Measurements from ENCODE around the gene ALK. TPM values are rescaled to one million over a fixed set of nuclear protein-coding genes. Genes with fewer than 3 reads are reported as not detected.

Gene ALK
- total and polyA plus RNA-seq, 2 donors, result 0.19 to 0.21 TPM

DNA sequence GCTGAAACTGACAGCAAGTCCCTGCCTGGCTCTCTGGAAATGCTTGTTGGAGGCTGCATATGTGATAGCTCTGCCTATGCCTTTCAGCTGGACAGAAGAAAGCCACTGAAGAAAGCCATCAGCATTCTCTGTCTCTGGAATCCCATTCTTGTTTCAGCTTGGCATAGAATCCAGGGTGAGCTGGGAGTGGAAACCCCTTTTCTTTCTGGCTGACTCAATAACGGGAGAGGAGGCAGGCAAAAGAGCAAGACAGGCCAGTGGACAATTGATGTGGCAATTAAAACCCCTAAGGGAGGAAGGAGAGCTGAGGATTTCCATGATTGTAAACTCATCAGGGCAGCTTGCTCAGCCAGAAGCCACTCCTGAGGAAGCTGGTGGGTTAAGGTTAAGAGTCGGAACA is 598.1 kb downstream of the ALK start:
- Histone ChIP-seq H3K36me3 (ENCODE audit: control insufficient read depth in 2 of 2, insufficient read depth in 2 of 2, low read length in 1 of 2) (no peaks in the 10 kb centered on the region), H3K4me3 (ENCODE audit: low read length in 2 of 2) (no peak overlapping the region), H3K4me1 (ENCODE audit: control insufficient read depth in 2 of 2, insufficient read depth in 2 of 2, low read length in 2 of 2) (no peaks in the 10 kb centered on the region), H3K9me3 (ENCODE audit: control insufficient read depth in 2 of 2, insufficient read depth in 1 of 2, low read length in 1 of 2) (no peaks in the 10 kb centered on the region), H3K27me3 (ENCODE audit: control insufficient read depth in 2 of 2, insufficient read depth in 1 of 2, low read length in 1 of 2) (peaks cover 0 to 16% of the 10 kb centered on the region in 2 donors), H3K27ac (ENCODE audit: low read depth in 1 of 2, low read length in 1 of 2) (no peak overlapping the region)
- 96% methylated on average over 2 of the region's 2 CpGs for WGBS
- no peak for DNase-seq (ENCODE audit: low read depth in 6 of 9, low spot score in 9 of 9)

DNA sequence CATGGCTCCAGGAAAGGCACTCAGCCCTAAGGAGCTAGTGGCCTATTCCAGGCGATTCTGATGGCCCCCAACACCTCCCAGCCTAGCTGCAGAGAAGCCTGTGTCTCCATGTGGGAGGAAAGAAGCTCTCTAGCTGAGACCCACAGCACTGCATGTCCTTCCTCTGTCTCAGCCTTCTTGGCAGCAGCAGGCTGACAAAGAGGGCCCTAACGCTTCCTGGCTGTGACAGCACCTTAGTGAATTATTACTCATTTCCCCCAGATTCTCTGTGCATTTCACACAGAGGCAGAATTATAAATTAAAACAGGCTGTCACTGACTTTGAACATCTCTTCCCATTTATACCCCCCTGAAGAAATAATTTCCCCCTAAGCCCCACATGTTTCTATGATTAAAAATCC is 599.4 kb downstream of the ALK start:
- H3K4me1 ChIP-seq (ENCODE audit: control insufficient read depth in 2 of 2, insufficient read depth in 2 of 2, low read length in 2 of 2), result no peaks in the 10 kb centered on the region
- no peak for DNase-seq (ENCODE audit: low read depth in 6 of 9, low spot score in 9 of 9)
- no peak overlapping the region for H3K4me3 ChIP-seq (ENCODE audit: low read length in 2 of 2)
- H3K36me3 ChIP-seq (ENCODE audit: control insufficient read depth in 2 of 2, insufficient read depth in 2 of 2, low read length in 1 of 2), result no peaks in the 10 kb centered on the region
- 30% methylated on average over 2 of the region's 2 CpGs for WGBS
- H3K9me3 ChIP-seq (ENCODE audit: control insufficient read depth in 2 of 2, insufficient read depth in 1 of 2, low read length in 1 of 2), result no peaks in the 10 kb centered on the region
- peaks cover 1 to 26% of the 10 kb centered on the region in 2 donors for H3K27me3 ChIP-seq (ENCODE audit: control insufficient read depth in 2 of 2, insufficient read depth in 1 of 2, low read length in 1 of 2)
- no peak overlapping the region for H3K27ac ChIP-seq (ENCODE audit: low read depth in 1 of 2, low read length in 1 of 2)

DNA sequence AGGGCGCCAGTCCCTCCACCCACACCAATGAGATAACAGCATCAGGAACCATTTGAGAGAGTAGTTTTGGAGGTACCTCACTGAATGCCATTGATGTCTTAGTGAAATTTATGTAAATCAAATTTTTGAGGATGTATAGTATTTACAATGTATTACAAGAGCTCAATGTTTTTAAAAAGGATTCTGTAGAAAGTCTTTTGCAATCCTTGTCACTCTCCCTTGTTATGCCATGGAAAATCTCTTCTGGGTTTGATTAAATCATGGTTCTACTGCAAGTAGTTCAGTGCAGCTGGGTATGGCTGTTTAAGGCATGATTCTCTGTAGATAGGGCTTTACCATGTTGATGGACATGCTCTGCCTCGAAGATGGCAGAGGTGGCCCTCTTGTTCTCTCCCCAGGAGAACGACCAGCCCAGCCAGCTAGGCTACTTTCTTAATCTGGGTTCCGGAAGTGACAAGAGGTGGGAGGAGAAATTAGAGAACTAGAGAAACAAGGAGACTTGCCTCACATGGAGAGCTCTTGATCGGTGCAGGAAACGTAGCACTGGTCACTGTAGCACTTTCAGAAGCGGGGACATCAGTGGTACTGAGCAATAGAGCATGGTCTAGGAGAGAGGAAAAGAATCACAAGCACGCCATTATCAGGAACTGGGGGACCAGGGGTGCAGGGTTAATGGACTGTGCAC is 603.4 kb downstream of the ALK start:
- Histone ChIP-seq H3K4me3 (ENCODE audit: low read length in 2 of 2) (no peak overlapping the region), H3K27ac (ENCODE audit: low read depth in 1 of 2, low read length in 1 of 2) (no peak overlapping the region), H3K9me3 (ENCODE audit: control insufficient read depth in 2 of 2, insufficient read depth in 1 of 2, low read length in 1 of 2) (no peaks in the 10 kb centered on the region), H3K27me3 (ENCODE audit: control insufficient read depth in 2 of 2, insufficient read depth in 1 of 2, low read length in 1 of 2) (peaks cover 12 to 38% of the 10 kb centered on the region in 2 donors), H3K4me1 (ENCODE audit: control insufficient read depth in 2 of 2, insufficient read depth in 2 of 2, low read length in 2 of 2) (peaks cover 14 to 17% of the 10 kb centered on the region in 2 donors), H3K36me3 (ENCODE audit: control insufficient read depth in 2 of 2, insufficient read depth in 2 of 2, low read length in 1 of 2) (no peaks in the 10 kb centered on the region)
- WGBS, result 77% methylated on average over 8 of the region's 8 CpGs
- DNase-seq (ENCODE audit: low read depth in 6 of 9, low spot score in 9 of 9), result no peak

DNA sequence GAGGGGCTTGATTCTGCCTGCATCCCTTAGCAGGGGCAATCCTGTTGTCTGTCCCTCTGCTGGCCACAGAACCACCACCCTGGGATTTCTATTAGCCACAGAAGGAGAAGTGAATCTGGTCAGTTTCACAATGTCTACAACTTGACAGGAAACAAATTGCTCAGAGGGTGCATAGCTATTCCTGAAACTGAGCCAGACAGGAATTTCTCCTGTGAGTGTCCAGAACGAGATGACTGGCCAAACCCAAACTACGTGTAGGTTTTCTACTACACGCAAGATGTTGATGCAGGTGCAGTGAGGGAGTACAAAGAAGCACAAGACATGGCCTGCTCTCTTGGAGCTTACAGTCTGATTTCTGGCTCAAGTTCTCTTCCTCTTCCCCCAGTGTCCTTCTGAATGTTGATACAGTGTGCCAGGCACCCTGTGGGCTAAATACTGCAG is 604.3 kb downstream of the ALK start:
- no peak overlapping the region for H3K4me3 ChIP-seq (ENCODE audit: low read length in 2 of 2)
- no peaks in the 10 kb centered on the region for H3K9me3 ChIP-seq (ENCODE audit: control insufficient read depth in 2 of 2, insufficient read depth in 1 of 2, low read length in 1 of 2)
- H3K4me1 ChIP-seq (ENCODE audit: control insufficient read depth in 2 of 2, insufficient read depth in 2 of 2, low read length in 2 of 2), result peaks cover 14 to 17% of the 10 kb centered on the region in 2 donors
- DNase-seq (ENCODE audit: low read depth in 6 of 9, low spot score in 9 of 9), result peak in 1 of 9 donors; percentile 35
- 47% methylated on average over 3 of the region's 3 CpGs for WGBS
- peaks cover 12 to 46% of the 10 kb centered on the region in 2 donors for H3K27me3 ChIP-seq (ENCODE audit: control insufficient read depth in 2 of 2, insufficient read depth in 1 of 2, low read length in 1 of 2)
- no peak overlapping the region for H3K27ac ChIP-seq (ENCODE audit: low read depth in 1 of 2, low read length in 1 of 2)
- no peaks in the 10 kb centered on the region for H3K36me3 ChIP-seq (ENCODE audit: control insufficient read depth in 2 of 2, insufficient read depth in 2 of 2, low read length in 1 of 2)

DNA sequence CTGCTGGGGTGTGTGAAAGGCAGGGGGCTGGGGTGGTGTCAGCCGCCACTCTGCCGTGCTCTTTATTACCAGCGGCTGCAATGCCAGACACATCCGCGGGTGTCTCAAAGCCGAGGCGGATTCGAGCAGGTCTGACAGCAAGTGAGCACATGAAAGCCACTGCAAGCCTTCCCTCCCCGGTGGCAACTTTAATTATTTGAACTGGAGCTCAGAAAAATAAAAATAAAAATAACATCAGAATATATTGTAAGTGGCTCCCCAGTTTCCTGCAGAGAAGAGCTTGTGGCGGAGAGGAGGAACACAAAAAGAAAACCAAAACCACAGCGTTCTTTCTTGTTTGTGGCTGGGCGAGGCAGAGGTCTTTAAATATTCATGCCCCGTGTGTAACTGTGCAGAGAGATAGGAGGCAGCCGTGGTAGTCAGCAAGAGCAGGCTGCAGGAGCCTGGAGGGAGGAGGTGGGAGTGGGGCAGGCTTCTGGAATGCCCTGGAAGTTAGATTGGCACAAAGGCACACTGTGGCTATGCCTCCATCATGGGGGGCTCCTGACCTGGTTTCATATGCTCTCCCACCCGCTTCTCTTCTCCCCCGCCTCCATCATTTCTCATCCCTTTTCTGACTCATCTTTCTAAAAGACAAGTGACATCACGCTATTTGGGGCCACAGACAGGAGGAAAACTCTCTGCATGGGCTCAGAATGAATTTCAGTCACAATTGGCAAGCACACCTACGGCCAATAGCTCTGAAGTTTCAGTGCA is 606.4 kb downstream of the ALK start:
- H3K36me3 ChIP-seq (ENCODE audit: control insufficient read depth in 2 of 2, insufficient read depth in 2 of 2, low read length in 1 of 2), result no peaks in the 10 kb centered on the region
- H3K4me3 ChIP-seq (ENCODE audit: low read length in 2 of 2), result peak overlapping the region in 1 of 2 donors; percentile 12
- no peak overlapping the region for H3K27ac ChIP-seq (ENCODE audit: low read depth in 1 of 2, low read length in 1 of 2)
- DNase-seq (ENCODE audit: low read depth in 6 of 9, low spot score in 9 of 9), result peak; percentile 22 to 81 (median 25)
- H3K27me3 ChIP-seq (ENCODE audit: control insufficient read depth in 2 of 2, insufficient read depth in 1 of 2, low read length in 1 of 2), result peaks cover 12 to 51% of the 10 kb centered on the region in 2 donors
- H3K9me3 ChIP-seq (ENCODE audit: control insufficient read depth in 2 of 2, insufficient read depth in 1 of 2, low read length in 1 of 2), result no peaks in the 10 kb centered on the region
- 18% methylated on average over 18 of the region's 18 CpGs for WGBS
- peaks cover 14 to 17% of the 10 kb centered on the region in 2 donors for H3K4me1 ChIP-seq (ENCODE audit: control insufficient read depth in 2 of 2, insufficient read depth in 2 of 2, low read length in 2 of 2)

DNA sequence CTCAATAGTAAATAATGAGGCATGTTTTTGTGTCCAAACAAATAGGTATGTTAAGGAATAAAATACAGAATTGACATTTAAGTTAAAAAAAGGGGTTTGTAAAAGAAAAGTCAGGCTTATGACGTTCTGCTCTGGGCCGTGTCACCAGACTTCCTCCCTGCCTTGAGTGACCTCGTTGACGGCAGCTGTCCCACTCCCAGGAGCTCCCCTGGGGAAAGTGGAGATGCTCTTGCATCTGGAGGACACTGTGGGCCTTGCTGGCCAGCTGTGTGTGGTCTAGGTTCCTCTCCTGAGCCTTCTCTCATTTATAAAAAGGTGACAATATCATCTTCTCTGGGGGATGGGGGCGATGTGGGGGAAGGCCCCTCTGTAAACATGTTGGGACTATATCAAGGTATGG is 609.9 kb downstream of the ALK start:
- H3K36me3 ChIP-seq (ENCODE audit: control insufficient read depth in 2 of 2, insufficient read depth in 2 of 2, low read length in 1 of 2), result no peaks in the 10 kb centered on the region
- no peaks in the 10 kb centered on the region for H3K9me3 ChIP-seq (ENCODE audit: control insufficient read depth in 2 of 2, insufficient read depth in 1 of 2, low read length in 1 of 2)
- no peak overlapping the region for H3K4me3 ChIP-seq (ENCODE audit: low read length in 2 of 2)
- WGBS, result 80% methylated on average over 5 of the region's 5 CpGs
- peaks cover 6 to 32% of the 10 kb centered on the region in 2 donors for H3K27me3 ChIP-seq (ENCODE audit: control insufficient read depth in 2 of 2, insufficient read depth in 1 of 2, low read length in 1 of 2)
- peaks cover 14 to 17% of the 10 kb centered on the region in 2 donors for H3K4me1 ChIP-seq (ENCODE audit: control insufficient read depth in 2 of 2, insufficient read depth in 2 of 2, low read length in 2 of 2)
- H3K27ac ChIP-seq (ENCODE audit: low read depth in 1 of 2, low read length in 1 of 2), result no peak overlapping the region
- no peak for DNase-seq (ENCODE audit: low read depth in 6 of 9, low spot score in 9 of 9)

DNA sequence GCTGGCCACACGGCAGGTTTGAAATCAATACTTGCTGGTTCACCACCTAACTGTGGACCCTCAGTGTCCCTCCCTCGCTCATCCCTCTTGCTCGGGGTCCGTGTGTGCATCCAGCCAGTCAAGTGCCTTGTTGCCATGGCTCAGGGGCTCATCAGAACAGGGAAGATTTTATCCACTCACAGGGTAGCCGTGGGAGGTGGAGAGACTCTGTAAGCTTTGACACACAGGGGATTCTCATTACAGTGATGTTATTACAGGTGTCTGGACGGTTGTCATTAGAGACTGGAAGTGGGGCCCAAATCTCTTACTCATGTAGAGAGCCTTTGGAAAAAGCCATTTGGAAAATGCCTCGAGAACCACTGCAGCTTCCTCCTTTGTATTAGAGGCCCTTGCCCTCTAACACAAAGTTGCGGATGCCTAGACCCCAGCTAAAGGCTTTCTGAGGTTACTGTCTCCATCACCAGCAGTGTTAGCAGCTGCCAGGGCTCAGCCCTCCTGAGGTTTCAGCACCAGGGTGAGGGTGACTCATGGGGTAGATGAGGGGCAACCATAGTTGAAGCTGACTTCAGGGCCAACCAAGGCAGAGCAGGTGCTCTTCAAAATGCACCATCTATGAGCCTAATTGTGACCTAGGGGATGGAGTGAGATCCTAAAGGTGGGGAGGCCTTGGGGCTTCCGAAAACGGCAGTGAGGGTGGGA is 610.6 kb downstream of the ALK start:
- H3K27me3 ChIP-seq (ENCODE audit: control insufficient read depth in 2 of 2, insufficient read depth in 1 of 2, low read length in 1 of 2), result peaks cover 3 to 31% of the 10 kb centered on the region in 2 donors
- no peak for DNase-seq (ENCODE audit: low read depth in 6 of 9, low spot score in 9 of 9)
- H3K36me3 ChIP-seq (ENCODE audit: control insufficient read depth in 2 of 2, insufficient read depth in 2 of 2, low read length in 1 of 2), result no peaks in the 10 kb centered on the region
- peaks cover 14 to 17% of the 10 kb centered on the region in 2 donors for H3K4me1 ChIP-seq (ENCODE audit: control insufficient read depth in 2 of 2, insufficient read depth in 2 of 2, low read length in 2 of 2)
- H3K27ac ChIP-seq (ENCODE audit: low read depth in 1 of 2, low read length in 1 of 2), result no peak overlapping the region
- no peaks in the 10 kb centered on the region for H3K9me3 ChIP-seq (ENCODE audit: control insufficient read depth in 2 of 2, insufficient read depth in 1 of 2, low read length in 1 of 2)
- 94% methylated on average over 10 of the region's 10 CpGs for WGBS
- H3K4me3 ChIP-seq (ENCODE audit: low read length in 2 of 2), result no peak overlapping the region

DNA sequence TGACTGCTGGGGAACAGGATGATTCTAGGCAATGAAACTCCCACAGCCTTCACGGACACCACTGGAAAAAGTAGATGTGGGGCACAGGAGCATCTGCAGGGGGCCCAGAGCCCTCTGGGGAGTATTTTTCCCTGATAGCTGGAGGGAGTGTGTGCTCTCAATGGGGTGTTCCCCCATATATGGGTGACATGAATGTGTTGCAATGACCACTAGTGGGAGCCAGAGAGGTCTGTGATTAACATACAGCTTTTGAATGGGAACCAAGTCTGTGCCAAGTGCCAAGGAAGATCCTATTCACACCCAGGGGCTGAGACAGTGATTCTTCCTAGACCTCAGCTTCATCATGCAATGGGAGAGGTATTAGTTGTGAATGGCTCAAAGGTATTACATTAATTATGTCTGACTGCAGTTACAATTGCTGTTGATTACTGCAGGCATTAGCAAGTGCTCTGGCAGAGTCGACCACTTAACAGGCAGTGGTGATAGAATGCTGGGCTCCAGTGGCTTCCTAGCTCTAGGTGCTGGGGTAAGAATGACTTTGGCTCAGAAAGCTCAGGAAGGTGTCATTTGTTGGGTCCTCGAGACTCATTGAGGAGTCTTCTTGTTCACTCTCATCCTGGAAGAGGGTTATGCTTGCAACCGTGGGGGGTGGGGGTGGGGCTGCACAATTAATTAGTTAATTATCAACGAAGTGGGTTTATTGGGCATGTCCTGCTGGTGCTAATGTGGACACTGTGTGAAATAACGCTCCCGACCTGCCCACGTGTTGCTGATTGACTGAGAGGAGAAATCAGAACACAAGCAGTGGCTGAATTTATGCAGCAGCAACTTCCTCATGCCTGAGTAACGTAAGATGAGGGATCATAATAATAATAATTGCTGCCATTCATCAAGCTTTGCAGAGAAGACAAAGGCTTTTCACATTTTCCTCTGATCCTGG is 612.0 kb downstream of the ALK start:
- peaks cover 3% of the 10 kb centered on the region in 2 donors for H3K4me1 ChIP-seq (ENCODE audit: control insufficient read depth in 2 of 2, insufficient read depth in 2 of 2, low read length in 2 of 2)
- no peak overlapping the region for H3K4me3 ChIP-seq (ENCODE audit: low read length in 2 of 2)
- no peaks in the 10 kb centered on the region for H3K36me3 ChIP-seq (ENCODE audit: control insufficient read depth in 2 of 2, insufficient read depth in 2 of 2, low read length in 1 of 2)
- no peak overlapping the region for H3K27ac ChIP-seq (ENCODE audit: low read depth in 1 of 2, low read length in 1 of 2)
- no peaks in the 10 kb centered on the region for H3K9me3 ChIP-seq (ENCODE audit: control insufficient read depth in 2 of 2, insufficient read depth in 1 of 2, low read length in 1 of 2)
- peaks cover 3 to 28% of the 10 kb centered on the region in 2 donors for H3K27me3 ChIP-seq (ENCODE audit: control insufficient read depth in 2 of 2, insufficient read depth in 1 of 2, low read length in 1 of 2)
- peak in 8 of 9 donors; percentile 27 to 73 (median 46) for DNase-seq (ENCODE audit: low read depth in 6 of 9, low spot score in 9 of 9)
- WGBS, result 81% methylated on average over 9 of the region's 9 CpGs
